ENCODE measurements around the gene SLC2A10.

The SLC2A10 gene

GRCh38 chr20:46758929-46759669, 49.6 kb downstream of the SLC2A10 start:
- FAIRE-seq (no peak), DNase-seq (ENCODE audit: insufficient read length, low spot score) (no peak)

- FAIRE-seq (no peak), DNase-seq (ENCODE audit: insufficient read length, low spot score) (no peak)
Observed at GRCh38 chr20:46761566-46761965, 52.1 kb downstream of the SLC2A10 start.

- no peak for FAIRE-seq
- no peak for DNase-seq (ENCODE audit: insufficient read length, low spot score)
Observed at GRCh38 chr20:46764068-46764467, 54.6 kb downstream of the SLC2A10 start.

DNA sequence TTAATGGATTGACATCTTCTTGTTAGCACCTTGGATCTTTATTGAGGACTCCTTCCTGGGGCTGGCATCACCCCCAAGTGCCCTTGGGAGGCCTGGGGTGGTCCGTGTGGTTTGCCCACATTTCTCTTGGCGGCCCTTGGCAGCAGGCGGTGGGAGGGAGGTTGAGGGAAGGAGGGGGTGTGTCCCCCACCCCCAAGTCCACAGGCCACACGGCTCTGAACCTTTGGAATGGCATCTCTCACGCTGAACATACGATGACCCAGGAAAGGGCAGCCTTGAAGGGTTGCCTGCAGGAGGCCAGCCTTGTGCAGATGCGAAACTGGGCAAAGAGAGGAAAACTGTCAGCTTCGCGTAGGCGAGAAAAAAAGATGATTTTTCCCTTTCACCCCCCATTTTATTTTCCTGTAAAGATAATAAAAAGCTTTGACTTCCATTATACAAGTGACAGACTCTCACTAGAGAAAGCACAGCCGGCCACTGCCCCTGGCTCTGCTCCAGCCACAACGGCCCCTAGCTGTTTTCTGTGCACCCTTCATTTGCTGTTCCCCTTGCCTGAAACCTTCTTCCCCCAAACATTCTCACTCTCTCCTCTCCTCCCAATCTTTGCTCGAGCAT, 56.2 kb downstream of the SLC2A10 start:
- no peak for DNase-seq (ENCODE audit: insufficient read length, low spot score)
- no peak for FAIRE-seq

- DNase-seq (ENCODE audit: insufficient read length, low spot score) (peak; percentile 29), FAIRE-seq (peak; percentile 39)
Observed at GRCh38 chr20:46767127-46767761, 57.8 kb downstream of the SLC2A10 start.

GRCh38 chr20:46770330-46771194, 61.1 kb downstream of the SLC2A10 start:
- FAIRE-seq, result no peak
- no peak for DNase-seq (ENCODE audit: insufficient read length, low spot score)

DNA sequence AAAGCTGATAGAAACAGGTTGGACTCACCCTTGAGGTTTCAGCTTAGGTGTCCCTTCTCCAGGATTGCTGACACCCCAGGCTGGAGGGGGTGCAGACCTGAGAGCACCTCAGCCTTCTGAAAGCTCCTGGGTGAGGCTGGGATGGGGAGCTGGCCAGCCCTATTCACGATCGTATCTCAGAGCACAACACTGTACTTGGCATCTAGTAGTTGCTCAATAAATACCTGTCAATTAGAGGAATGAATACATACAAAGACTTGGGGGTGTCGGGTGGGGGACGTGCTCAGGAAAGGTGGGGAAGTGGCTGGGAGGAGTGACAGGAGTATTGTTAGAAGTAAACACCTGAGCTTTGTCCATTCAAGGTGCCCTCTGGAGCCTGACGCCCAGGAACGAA, 61.7 kb downstream of the SLC2A10 start:
- no peak for FAIRE-seq

GRCh38 chr20:46772901-46773300, 63.5 kb downstream of the SLC2A10 start:
- DNase-seq (ENCODE audit: insufficient read length, low spot score), result no peak
- no peak for FAIRE-seq

More for the DNA sequence above, 61.7 kb downstream of the SLC2A10 start:
- DNase-seq (ENCODE audit: insufficient read length, low spot score), result no peak

DNA sequence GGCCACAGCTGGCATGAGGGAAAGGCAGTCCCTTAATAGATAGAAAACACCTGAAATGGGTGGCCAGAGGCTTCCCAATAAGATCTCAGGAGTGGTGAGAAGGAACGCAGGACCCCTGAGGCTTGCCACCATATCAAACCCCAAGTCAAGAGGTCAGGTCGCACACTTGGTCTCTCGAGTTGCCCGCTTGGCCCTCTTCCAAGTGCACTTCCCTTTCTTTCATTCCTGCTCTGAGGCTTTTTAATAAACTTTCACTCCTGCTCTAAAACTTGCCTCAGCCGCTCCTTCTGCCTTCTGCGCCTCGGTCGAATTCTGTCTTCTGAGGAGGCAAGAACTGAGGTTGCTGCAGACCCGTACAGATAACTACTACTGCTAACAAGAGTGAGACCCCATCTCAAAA, 64.2 kb downstream of the SLC2A10 start:
- DNase-seq (ENCODE audit: insufficient read length, low spot score) (no peak), FAIRE-seq (no peak)

- no peak for DNase-seq (ENCODE audit: insufficient read length, low spot score)
- FAIRE-seq, result no peak
Observed at GRCh38 chr20:46774236-46774635, 64.8 kb downstream of the SLC2A10 start.

- FAIRE-seq, result no peak
- no peak for DNase-seq (ENCODE audit: insufficient read length, low spot score)
Observed at GRCh38 chr20:46774943-46775560, 65.6 kb downstream of the SLC2A10 start.

GRCh38 chr20:46775806-46776205, 66.4 kb downstream of the SLC2A10 start:
- FAIRE-seq, result no peak
- no peak for DNase-seq (ENCODE audit: insufficient read length, low spot score)

DNA sequence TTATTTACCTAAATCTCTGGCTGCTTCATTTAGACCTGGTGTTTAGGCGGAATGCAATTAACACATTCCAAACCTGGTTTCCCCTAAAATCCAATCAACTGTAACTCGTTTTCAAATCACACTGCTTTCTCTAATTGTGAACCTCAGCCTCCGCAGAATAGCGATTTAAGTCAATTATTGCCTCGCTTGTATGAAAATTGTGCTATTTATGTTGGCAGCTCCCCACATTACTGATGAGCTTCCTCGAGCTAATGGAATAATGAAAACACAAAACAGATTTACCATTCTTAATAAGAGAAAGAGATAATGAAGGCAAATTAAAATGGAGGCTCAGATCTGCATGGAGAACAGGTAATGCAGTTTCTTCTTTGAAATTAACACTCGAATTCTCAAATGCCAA, 67.9 kb downstream of the SLC2A10 start:
- FAIRE-seq (no peak), DNase-seq (ENCODE audit: insufficient read length, low spot score) (no peak)

- DNase-seq (ENCODE audit: insufficient read length, low spot score), result no peak
- FAIRE-seq, result no peak
Observed at GRCh38 chr20:46779831-46780230, 70.4 kb downstream of the SLC2A10 start.

DNA sequence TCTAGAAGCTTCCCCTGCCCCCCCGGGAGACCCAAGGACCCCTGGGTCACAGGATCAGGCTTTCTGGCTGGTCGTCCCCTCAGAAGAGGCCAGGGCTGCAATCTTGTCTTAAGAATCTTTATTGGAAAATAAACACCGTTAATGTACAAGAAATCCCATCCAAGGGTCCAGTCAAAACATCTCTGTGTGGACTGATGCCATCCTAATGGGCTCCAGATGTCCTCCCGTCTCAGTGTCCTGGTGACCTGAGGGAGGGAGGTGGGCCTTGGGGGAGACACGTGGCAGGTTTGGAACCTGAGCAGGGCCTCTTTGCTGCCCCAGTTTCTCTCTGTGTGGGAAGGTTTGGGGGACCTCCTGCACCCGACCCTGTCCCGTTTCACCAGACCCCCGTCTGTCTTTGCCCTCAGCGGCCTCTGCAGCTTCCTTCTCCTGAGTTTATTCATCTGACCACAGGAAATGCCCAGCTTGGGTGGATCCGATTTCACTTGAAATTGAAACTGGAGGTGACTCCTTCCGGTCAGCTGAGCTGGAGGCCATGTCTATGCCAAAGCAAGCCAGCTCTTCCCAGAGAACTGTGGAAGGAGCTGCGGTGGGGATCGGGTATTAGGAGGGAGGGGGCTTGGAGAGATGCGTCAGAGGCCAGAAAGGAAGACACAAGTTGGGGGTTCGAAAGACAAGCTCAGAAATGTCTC, 75.1 kb downstream of the SLC2A10 start:
- DNase-seq (ENCODE audit: insufficient read length, low spot score) (no peak), FAIRE-seq (no peak)
